Measurements from ENCODE around the gene YTHDF2. TPM values are rescaled to one million over a fixed set of nuclear protein-coding genes. Genes with fewer than 3 reads are reported as not detected.
A peak's percentile ranks its signal among the peaks of the same experiment; 100 is the strongest.

Gene YTHDF2
- total and polyA plus RNA-seq, 9 of the 15 experiments (the other 6 are each of a cell fraction or from before 2014, with no cell fraction given), result 41.0 to 111 (median 83.3) TPM

DNA sequence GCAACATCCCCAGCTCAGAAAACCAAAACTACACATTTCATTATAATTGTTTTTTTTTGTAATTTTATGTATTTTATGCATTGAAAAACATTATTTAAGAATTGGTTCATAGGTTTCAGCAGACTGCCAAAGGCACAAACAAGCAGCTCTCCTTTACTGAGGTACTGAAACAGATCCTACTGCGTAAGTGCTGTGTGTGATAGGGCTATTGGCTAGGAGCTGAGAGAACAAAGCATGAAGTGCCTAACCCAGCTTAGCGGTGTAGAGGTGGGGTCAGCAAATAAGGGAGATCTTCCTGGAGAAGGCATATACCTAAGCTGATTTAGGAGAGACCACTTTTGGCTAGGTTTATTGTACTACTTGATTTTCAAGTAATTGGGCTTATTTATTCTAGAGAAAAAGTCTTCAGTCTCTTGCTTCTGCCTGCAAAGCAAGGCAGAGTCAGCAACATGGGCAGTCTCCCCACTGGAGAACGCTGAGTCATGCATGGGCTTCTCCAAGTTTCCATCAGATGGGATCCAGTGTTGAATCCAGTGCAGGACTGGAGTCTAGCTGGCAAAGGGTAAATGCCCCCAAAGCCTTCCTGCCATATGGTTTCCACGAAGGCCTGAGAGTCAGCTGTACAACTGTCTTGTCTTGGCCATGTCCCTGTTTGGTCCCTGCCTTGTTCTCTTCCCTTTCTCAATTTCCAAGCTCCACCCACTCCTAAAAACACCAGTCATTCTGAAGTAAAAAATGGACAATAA lies 18.0 kb upstream of the YTHDF2 start (continued):
- TF ChIP-seq, protein P1, sequence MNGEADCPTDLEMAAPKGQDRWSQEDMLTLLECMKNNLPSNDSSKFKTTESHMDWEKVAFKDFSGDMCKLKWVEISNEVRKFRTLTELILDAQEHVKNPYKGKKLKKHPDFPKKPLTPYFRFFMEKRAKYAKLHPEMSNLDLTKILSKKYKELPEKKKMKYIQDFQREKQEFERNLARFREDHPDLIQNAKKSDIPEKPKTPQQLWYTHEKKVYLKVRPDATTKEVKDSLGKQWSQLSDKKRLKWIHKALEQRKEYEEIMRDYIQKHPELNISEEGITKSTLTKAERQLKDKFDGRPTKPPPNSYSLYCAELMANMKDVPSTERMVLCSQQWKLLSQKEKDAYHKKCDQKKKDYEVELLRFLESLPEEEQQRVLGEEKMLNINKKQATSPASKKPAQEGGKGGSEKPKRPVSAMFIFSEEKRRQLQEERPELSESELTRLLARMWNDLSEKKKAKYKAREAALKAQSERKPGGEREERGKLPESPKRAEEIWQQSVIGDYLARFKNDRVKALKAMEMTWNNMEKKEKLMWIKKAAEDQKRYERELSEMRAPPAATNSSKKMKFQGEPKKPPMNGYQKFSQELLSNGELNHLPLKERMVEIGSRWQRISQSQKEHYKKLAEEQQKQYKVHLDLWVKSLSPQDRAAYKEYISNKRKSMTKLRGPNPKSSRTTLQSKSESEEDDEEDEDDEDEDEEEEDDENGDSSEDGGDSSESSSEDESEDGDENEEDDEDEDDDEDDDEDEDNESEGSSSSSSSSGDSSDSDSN (IDR thresholded peaks at IDR 0.05; ENCODE audit: borderline replicate concordance in 1 of 2, low read depth in 2 of 2, low read length in 2 of 2), result 0 out of 4 replicates have a peak, but pooled peaks of 1 of the 2 experiments have one; percentile 15
- TF ChIP-seq BACH1 (tag; IDR thresholded peaks at IDR 0.05) (peak; percentile 96), NFE2L1 (tag; IDR thresholded peaks at IDR 0.05; ENCODE audit: borderline replicate concordance, low read depth) (peak; percentile 95), TRIM28 (IDR thresholded peaks at IDR 0.05) (peak; percentile 29; the same call in 1 of the 2 replicates), MAFF (IDR thresholded peaks at IDR 0.05; ENCODE audit: low read length) (peak; percentile 97), KLF10 (CRISPR knock-in tag; IDR thresholded peaks at IDR 0.05) (no peak), SMARCE1 (IDR thresholded peaks at IDR 0.05) (peak; percentile 59), GTF2F1 (IDR thresholded peaks at IDR 0.05; ENCODE audit: low read depth, low read length) (no peak), ZNF445 (CRISPR knock-in tag; IDR thresholded peaks at IDR 0.05; ENCODE audit: low read depth) (no peak), JUND (IDR thresholded peaks at IDR 0.05; ENCODE audit: borderline replicate concordance, low read depth, low read length) (peak; percentile 66; the same call in 1 of the 2 replicates), JUND (tag; IDR thresholded peaks at IDR 0.05; ENCODE audit: borderline replicate concordance, low read depth, low read length) (peak; percentile 72; the same call in 2 of the 3 replicates)
- TF ChIP-seq, protein P2, sequence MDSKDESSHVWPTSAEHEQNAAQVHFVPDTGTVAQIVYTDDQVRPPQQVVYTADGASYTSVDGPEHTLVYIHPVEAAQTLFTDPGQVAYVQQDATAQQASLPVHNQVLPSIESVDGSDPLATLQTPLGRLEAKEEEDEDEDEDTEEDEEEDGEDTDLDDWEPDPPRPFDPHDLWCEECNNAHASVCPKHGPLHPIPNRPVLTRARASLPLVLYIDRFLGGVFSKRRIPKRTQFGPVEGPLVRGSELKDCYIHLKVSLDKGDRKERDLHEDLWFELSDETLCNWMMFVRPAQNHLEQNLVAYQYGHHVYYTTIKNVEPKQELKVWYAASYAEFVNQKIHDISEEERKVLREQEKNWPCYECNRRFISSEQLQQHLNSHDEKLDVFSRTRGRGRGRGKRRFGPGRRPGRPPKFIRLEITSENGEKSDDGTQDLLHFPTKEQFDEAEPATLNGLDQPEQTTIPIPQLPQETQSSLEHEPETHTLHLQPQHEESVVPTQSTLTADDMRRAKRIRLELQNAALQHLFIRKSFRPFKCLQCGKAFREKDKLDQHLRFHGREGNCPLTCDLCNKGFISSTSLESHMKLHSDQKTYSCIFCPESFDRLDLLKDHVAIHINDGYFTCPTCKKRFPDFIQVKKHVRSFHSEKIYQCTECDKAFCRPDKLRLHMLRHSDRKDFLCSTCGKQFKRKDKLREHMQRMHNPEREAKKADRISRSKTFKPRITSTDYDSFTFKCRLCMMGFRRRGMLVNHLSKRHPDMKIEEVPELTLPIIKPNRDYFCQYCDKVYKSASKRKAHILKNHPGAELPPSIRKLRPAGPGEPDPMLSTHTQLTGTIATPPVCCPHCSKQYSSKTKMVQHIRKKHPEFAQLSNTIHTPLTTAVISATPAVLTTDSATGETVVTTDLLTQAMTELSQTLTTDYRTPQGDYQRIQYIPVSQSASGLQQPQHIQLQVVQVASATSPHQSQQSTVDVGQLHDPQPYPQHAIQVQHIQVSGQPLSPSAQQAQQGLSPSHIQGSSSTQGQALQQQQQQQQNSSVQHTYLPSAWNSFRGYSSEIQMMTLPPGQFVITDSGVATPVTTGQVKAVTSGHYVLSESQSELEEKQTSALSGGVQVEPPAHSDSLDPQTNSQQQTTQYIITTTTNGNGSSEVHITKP (IDR thresholded peaks at IDR 0.05; ENCODE audit: partially characterized antibody), result peak; percentile 91
- TF ChIP-seq, protein P3, sequence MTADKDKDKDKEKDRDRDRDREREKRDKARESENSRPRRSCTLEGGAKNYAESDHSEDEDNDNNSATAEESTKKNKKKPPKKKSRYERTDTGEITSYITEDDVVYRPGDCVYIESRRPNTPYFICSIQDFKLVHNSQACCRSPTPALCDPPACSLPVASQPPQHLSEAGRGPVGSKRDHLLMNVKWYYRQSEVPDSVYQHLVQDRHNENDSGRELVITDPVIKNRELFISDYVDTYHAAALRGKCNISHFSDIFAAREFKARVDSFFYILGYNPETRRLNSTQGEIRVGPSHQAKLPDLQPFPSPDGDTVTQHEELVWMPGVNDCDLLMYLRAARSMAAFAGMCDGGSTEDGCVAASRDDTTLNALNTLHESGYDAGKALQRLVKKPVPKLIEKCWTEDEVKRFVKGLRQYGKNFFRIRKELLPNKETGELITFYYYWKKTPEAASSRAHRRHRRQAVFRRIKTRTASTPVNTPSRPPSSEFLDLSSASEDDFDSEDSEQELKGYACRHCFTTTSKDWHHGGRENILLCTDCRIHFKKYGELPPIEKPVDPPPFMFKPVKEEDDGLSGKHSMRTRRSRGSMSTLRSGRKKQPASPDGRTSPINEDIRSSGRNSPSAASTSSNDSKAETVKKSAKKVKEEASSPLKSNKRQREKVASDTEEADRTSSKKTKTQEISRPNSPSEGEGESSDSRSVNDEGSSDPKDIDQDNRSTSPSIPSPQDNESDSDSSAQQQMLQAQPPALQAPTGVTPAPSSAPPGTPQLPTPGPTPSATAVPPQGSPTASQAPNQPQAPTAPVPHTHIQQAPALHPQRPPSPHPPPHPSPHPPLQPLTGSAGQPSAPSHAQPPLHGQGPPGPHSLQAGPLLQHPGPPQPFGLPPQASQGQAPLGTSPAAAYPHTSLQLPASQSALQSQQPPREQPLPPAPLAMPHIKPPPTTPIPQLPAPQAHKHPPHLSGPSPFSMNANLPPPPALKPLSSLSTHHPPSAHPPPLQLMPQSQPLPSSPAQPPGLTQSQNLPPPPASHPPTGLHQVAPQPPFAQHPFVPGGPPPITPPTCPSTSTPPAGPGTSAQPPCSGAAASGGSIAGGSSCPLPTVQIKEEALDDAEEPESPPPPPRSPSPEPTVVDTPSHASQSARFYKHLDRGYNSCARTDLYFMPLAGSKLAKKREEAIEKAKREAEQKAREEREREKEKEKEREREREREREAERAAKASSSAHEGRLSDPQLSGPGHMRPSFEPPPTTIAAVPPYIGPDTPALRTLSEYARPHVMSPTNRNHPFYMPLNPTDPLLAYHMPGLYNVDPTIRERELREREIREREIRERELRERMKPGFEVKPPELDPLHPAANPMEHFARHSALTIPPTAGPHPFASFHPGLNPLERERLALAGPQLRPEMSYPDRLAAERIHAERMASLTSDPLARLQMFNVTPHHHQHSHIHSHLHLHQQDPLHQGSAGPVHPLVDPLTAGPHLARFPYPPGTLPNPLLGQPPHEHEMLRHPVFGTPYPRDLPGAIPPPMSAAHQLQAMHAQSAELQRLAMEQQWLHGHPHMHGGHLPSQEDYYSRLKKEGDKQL (CRISPR knock-in tag; IDR thresholded peaks at IDR 0.05; ENCODE audit: borderline replicate concordance), result no peak
- TF ChIP-seq, protein P4, sequence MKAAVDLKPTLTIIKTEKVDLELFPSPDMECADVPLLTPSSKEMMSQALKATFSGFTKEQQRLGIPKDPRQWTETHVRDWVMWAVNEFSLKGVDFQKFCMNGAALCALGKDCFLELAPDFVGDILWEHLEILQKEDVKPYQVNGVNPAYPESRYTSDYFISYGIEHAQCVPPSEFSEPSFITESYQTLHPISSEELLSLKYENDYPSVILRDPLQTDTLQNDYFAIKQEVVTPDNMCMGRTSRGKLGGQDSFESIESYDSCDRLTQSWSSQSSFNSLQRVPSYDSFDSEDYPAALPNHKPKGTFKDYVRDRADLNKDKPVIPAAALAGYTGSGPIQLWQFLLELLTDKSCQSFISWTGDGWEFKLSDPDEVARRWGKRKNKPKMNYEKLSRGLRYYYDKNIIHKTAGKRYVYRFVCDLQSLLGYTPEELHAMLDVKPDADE (conservative IDR thresholded peaks at IDR 0.05; ENCODE audit: control insufficient read depth, low read depth, low read length), result no peak
